GM23338 (cell line): ENCODE data around the gene PTK6. TPM values are rescaled to one million over a fixed set of nuclear protein-coding genes. Genes with fewer than 3 reads are reported as not detected.
A peak's percentile ranks its signal among the peaks of the same experiment; 100 is the strongest.

Source experiments
- ATAC-seq: fragments of 200-7000 bp; cut with Tn5 transposase; 3 replicates; pipeline ENCODE4 v1.9.1; 2020
- DNase-seq: peaks from one replicate; pipeline ENCODE4 v3.0.0-alpha.2; 2015; ENCODE audit warnings: low spot score
- H2AFZ ChIP-seq: fragments of 200-600 bp; sonication (generic); 2 replicates; pipeline ENCODE4 v1.8.0; 2016; ENCODE audit warnings: antibody characterized with exemption, mild to moderate bottlenecking, moderate library complexity
- H3F3A ChIP-seq: fragments of 200-600 bp; sonication (generic); replicated peaks from 2 replicates; pipeline ENCODE4 v1.8.0; 2017; ENCODE audit warnings: antibody characterized with exemption, mixed run types, low read depth
- H3K27ac ChIP-seq: fragments of 200-600 bp; sonication (generic); 2 replicates; pipeline ENCODE4 v1.6.1; 2016; ENCODE audit warnings: low read depth
- H3K27me3 ChIP-seq: fragments of 200-600 bp; sonication (generic); 2 replicates; pipeline ENCODE4 v1.8.0; 2016; ENCODE audit warnings: mild to moderate bottlenecking, mixed run types, moderate library complexity; ENCODE audit not compliant: insufficient read depth
- H3K36me3 ChIP-seq: fragments of 200-600 bp; sonication (generic); 2 replicates; pipeline ENCODE4 v1.8.0; 2016; ENCODE audit warnings: mild to moderate bottlenecking; ENCODE audit not compliant: insufficient read depth
- H3K4me1 ChIP-seq: fragments of 200-600 bp; sonication (generic); 2 replicates; pipeline ENCODE4 v1.8.0; 2016; ENCODE audit warnings: mild to moderate bottlenecking, moderate library complexity; ENCODE audit not compliant: insufficient read depth
- H3K4me2 ChIP-seq: fragments of 200-600 bp; sonication (generic); 2 replicates; pipeline ENCODE4 v1.7.1; 2017; ENCODE audit warnings: mixed run types
- H3K4me3 ChIP-seq: fragments of 200-600 bp; sonication (generic); 2 replicates; pipeline ENCODE4 v1.6.1; 2016; ENCODE audit warnings: mixed run types
- H3K79me2 ChIP-seq: fragments of 200-600 bp; sonication (generic); replicated peaks from 2 replicates; pipeline ENCODE4 v1.8.0; 2017; ENCODE audit warnings: mild to moderate bottlenecking; ENCODE audit not compliant: insufficient read depth
- H3K9me2 ChIP-seq: fragments of 200-600 bp; sonication (generic); 2 replicates; pipeline ENCODE4 v1.8.0; 2017; ENCODE audit not compliant: insufficient read depth
- H4K20me1 ChIP-seq: fragments of 200-600 bp; sonication (generic); replicated peaks from 2 replicates; pipeline ENCODE4 v1.8.0; 2017; ENCODE audit warnings: mild to moderate bottlenecking; ENCODE audit not compliant: insufficient read depth
- H3K27ac Mint-ChIP-seq: 2 replicates; pipeline ENCODE4 v1.8.0; 2020; ENCODE audit warnings: inconsistent platforms, mild to moderate bottlenecking, moderate library complexity, mixed read lengths
- H3K27me3 Mint-ChIP-seq: 3 replicates; pipeline ENCODE4 v1.8.0; 2022; ENCODE audit warnings: low read depth, mild to moderate bottlenecking, moderate library complexity, mixed read lengths, inconsistent platforms; ENCODE audit not compliant: insufficient read depth, poor library complexity
- H3K36me3 Mint-ChIP-seq: 3 replicates; pipeline ENCODE4 v1.8.0; 2021; ENCODE audit warnings: low read depth, mild to moderate bottlenecking, inconsistent platforms, moderate library complexity, mixed read lengths
- H3K4me1 Mint-ChIP-seq: 3 replicates; pipeline ENCODE4 v1.8.0; 2020; ENCODE audit warnings: mild to moderate bottlenecking, inconsistent platforms, mixed read lengths
- H3K4me3 Mint-ChIP-seq: 3 replicates; pipeline ENCODE4 v1.8.0; 2021; ENCODE audit warnings: moderate library complexity, mild to moderate bottlenecking, inconsistent platforms, mixed read lengths
- H3K9me3 Mint-ChIP-seq: 3 replicates; pipeline ENCODE4 v1.8.0; 2020; ENCODE audit warnings: moderate library complexity, mild to moderate bottlenecking, inconsistent platforms, mixed read lengths
- CREB1 ChIP-seq: fragments of 250-450 bp; sonication (Bioruptor Pico); IDR thresholded peaks from 2 replicates; pipeline ENCODE4 v1.5.0; 2020; ENCODE audit warnings: low read depth, mild to moderate bottlenecking, moderate library complexity
- CTCF ChIP-seq, 2 experiments: fragments of 200-600 bp in 1 of 2; sonication (generic) in 1 of 2; conservative IDR thresholded peaks; 2 replicates each; pipeline versions ENCODE4 v1.5.1 to v1.6.1; 2016 to 2017; ENCODE audit warnings: antibody characterized with exemption in 2 of 2, low read depth in 2 of 2, mild to moderate bottlenecking in 2 of 2, moderate library complexity in 1 of 2
- EZH2 ChIP-seq: fragments of 200-600 bp; sonication (generic); IDR thresholded peaks from one replicate; pipeline ENCODE4 v1.8.0; 2017; ENCODE audit warnings: antibody characterized with exemption, mild to moderate bottlenecking, low read depth; ENCODE audit not compliant: unreplicated experiment
- EZH2phosphoT487 ChIP-seq: fragments of 200-600 bp; sonication (generic); IDR thresholded peaks from one replicate; pipeline ENCODE4 v1.8.1; 2018; ENCODE audit warnings: antibody characterized with exemption; ENCODE audit not compliant: unreplicated experiment
- JUNB ChIP-seq: IDR thresholded peaks from one replicate; pipeline ENCODE4 v1.6.1; 2016; ENCODE audit warnings: antibody characterized with exemption; ENCODE audit not compliant: unreplicated experiment
- NANOG ChIP-seq: IDR thresholded peaks from 2 replicates; pipeline ENCODE4 v1.6.1; 2016; ENCODE audit warnings: antibody characterized with exemption, borderline replicate concordance
- POLR2AphosphoS5 ChIP-seq: IDR thresholded peaks from 2 replicates; pipeline ENCODE4 v1.6.1; 2016; ENCODE audit warnings: antibody characterized with exemption, low read depth
- REST ChIP-seq: IDR thresholded peaks from one replicate; pipeline ENCODE4 v1.6.1; 2018; ENCODE audit warnings: antibody characterized with exemption; ENCODE audit not compliant: unreplicated experiment
- ZNF114 ChIP-seq: fragments of 250-450 bp; sonication (Bioruptor Pico); IDR thresholded peaks from 2 replicates; pipeline ENCODE4 v1.5.0; 2020; ENCODE audit warnings: mild to moderate bottlenecking, moderate library complexity
- ZNF331 ChIP-seq: fragments of 250-450 bp; sonication (Bioruptor Pico); IDR thresholded peaks from 2 replicates; pipeline ENCODE4 v1.5.0; 2020; ENCODE audit warnings: low read depth, mild to moderate bottlenecking, moderate library complexity
- ZNF462 ChIP-seq: fragments of 250-450 bp; sonication (Bioruptor Pico); IDR thresholded peaks from 2 replicates; pipeline ENCODE4 v1.5.0; 2020; ENCODE audit warnings: mild to moderate bottlenecking, moderate library complexity
- polyA plus RNA-seq: library from polyadenylated mRNA; unstranded; fragments of >200 nt; fragmentation: Nextera tagmentation; extraction: Ambion mirVana; gene quantifications from 2 replicates; pipeline ENCODE4 v1.2.1, GENCODE V29; 2016
- total RNA-seq: library from RNA; depleted of rRNA; stranded (reverse); fragments of >200 nt; shearing (Covaris generic); gene quantifications from 2 replicates; pipeline ENCODE4 v1.2.3, GENCODE V29; 2014

Gene PTK6
- total and polyA plus RNA-seq, 2 experiments from 2014 or later = 0.28 TPM; not detected in 1

GRCh38 chr20:63534427-63534830, 2.7 kb downstream of the PTK6 start:
- Mint-ChIP-seq H3K27me3 (peaks cover 5% of the 10 kb centered on the region), H3K9me3 (no peaks in the 10 kb centered on the region), H3K27ac (no peak overlapping the region), H3K36me3 (no peaks in the 10 kb centered on the region), H3K4me1 (peaks cover 5% of the 10 kb centered on the region; the same call in 2 of the 3 replicates), H3K4me3 (no peak overlapping the region)
- Histone ChIP-seq H2AFZ (0 out of 2 replicates have a peak overlapping the region, but pooled peaks have one; percentile 32), H3K9me2 (no peaks in the 10 kb centered on the region), H3K27me3 (no peaks in the 10 kb centered on the region), H4K20me1 (no peaks in the 10 kb centered on the region), H3K36me3 (no peaks in the 10 kb centered on the region), H3K4me3 (no peak overlapping the region), H3F3A (peaks cover 7% of the 10 kb centered on the region; the same call in 1 of the 2 replicates), H3K4me1 (no peaks in the 10 kb centered on the region), H3K79me2 (no peaks in the 10 kb centered on the region), H3K27ac (no peak overlapping the region), H3K4me2 (no peak overlapping the region)
- TF ChIP-seq CTCF (conservative IDR thresholded peaks at IDR 0.05; ENCODE audit: low read depth in 2 of 2) = no peak
- TF ChIP-seq POLR2AphosphoS5 = no peak
- no peak for TF ChIP-seq EZH2
- TF ChIP-seq JUNB = no peak
- no peak for TF ChIP-seq ZNF114
- TF ChIP-seq ZNF331 (CRISPR knock-in tag) = no peak
- no peak for TF ChIP-seq REST
- no peak for TF ChIP-seq EZH2phosphoT487
- ATAC-seq (no peak), DNase-seq (no peak)

- no peak for DNase-seq
- Mint-ChIP-seq H3K4me1 (peaks cover 5% of the 10 kb centered on the region; the same call in 2 of the 3 replicates), H3K36me3 (no peaks in the 10 kb centered on the region), H3K27me3 (peaks cover 5% of the 10 kb centered on the region), H3K4me3 (no peak overlapping the region), H3K9me3 (no peaks in the 10 kb centered on the region), H3K27ac (no peak overlapping the region)
- H3K4me2 ChIP-seq = no peak overlapping the region
- H3K27ac ChIP-seq = no peak overlapping the region
- H3K79me2 ChIP-seq = no peaks in the 10 kb centered on the region
- no peaks in the 10 kb centered on the region for H3K4me1 ChIP-seq
- no peaks in the 10 kb centered on the region for H4K20me1 ChIP-seq
- H3K9me2 ChIP-seq = no peaks in the 10 kb centered on the region
- H3K4me3 ChIP-seq = no peak overlapping the region
- no peaks in the 10 kb centered on the region for H3K27me3 ChIP-seq
- no peak for ATAC-seq
- no peak overlapping the region for H2AFZ ChIP-seq
- no peaks in the 10 kb centered on the region for H3K36me3 ChIP-seq
- H3F3A ChIP-seq = peaks cover 7% of the 10 kb centered on the region; the same call in 1 of the 2 replicates
- TF ChIP-seq POLR2AphosphoS5 (no peak), NANOG (no peak), CREB1 (CRISPR knock-in tag) (no peak), ZNF462 (CRISPR knock-in tag) (no peak)
These were observed 3.2 kb downstream of the PTK6 start for GRCh38 chr20:63533871-63534393.
